Stimulated activated CD4-positive, alpha-beta T cell treated with anti-CD3 and anti-CD28 coated beads, Interleukin-15, amount 100 ng/mL, for 48 hours (primary cell): ENCODE data around the gene GALNT1.
A peak's percentile ranks its signal among the peaks of the same experiment; 100 is the strongest.

ENCODE experiments used
- DNase-seq, 2 donors: peaks; one replicate each; pipeline ENCODE4 v3.0.0-alpha.2; 2020; ENCODE audit warnings: low read depth in 2 of 2

GALNT1 gene

GRCh38 chr18:35582899-35583558 lies 1.5 kb downstream of the GALNT1 start:
- no peak for DNase-seq

- DNase-seq: no peak
These were observed 3.2 kb downstream of the GALNT1 start for GRCh38 chr18:35584735-35585134.

- DNase-seq: no peak
These were observed 4.1 kb downstream of the GALNT1 start for GRCh38 chr18:35585608-35586007.

GRCh38 chr18:35588122-35588521 lies 6.6 kb downstream of the GALNT1 start:
- no peak for DNase-seq

- DNase-seq: no peak
These were observed 7.5 kb downstream of the GALNT1 start for GRCh38 chr18:35588995-35589394.

- DNase-seq: no peak
These were observed 8.0 kb downstream of the GALNT1 start for GRCh38 chr18:35589546-35589945.

- DNase-seq: no peak
These were observed 9.4 kb downstream of the GALNT1 start for GRCh38 chr18:35590935-35591334.

GRCh38 chr18:35592298-35592697 lies 10.8 kb downstream of the GALNT1 start:
- DNase-seq: no peak

GRCh38 chr18:35593859-35594258 lies 12.3 kb downstream of the GALNT1 start:
- no peak for DNase-seq

GRCh38 chr18:35597758-35598157 lies 16.2 kb downstream of the GALNT1 start:
- no peak for DNase-seq

GRCh38 chr18:35602193-35602820 lies 20.8 kb downstream of the GALNT1 start:
- DNase-seq: no peak

GRCh38 chr18:35603008-35603407 lies 21.5 kb downstream of the GALNT1 start:
- DNase-seq: no peak

GRCh38 chr18:35603528-35603927 lies 22.0 kb downstream of the GALNT1 start:
- DNase-seq: no peak

GRCh38 chr18:35604369-35604768 lies 22.8 kb downstream of the GALNT1 start:
- no peak for DNase-seq

GRCh38 chr18:35605686-35606417 lies 24.3 kb downstream of the GALNT1 start:
- DNase-seq: no peak

- DNase-seq: no peak
These were observed 27.7 kb downstream of the GALNT1 start for GRCh38 chr18:35609236-35609635.

GRCh38 chr18:35610089-35610488 lies 28.5 kb downstream of the GALNT1 start:
- no peak for DNase-seq

GRCh38 chr18:35610724-35611123 lies 29.2 kb downstream of the GALNT1 start:
- DNase-seq: no peak

GRCh38 chr18:35611518-35611917 lies 30.0 kb downstream of the GALNT1 start:
- DNase-seq: no peak

- no peak for DNase-seq
These were observed 34.5 kb downstream of the GALNT1 start for GRCh38 chr18:35616074-35616473.

GRCh38 chr18:35616664-35617423 lies 35.3 kb downstream of the GALNT1 start:
- peak; percentile 45 to 53 for DNase-seq

- DNase-seq: no peak
These were observed 36.3 kb downstream of the GALNT1 start for GRCh38 chr18:35617865-35618264.
